ENCODE results near the gene MRPL47.
"Not testable (repeated sequence)": the region's sequence is repeated elsewhere in the genome, so short reads cannot be mapped to it uniquely, and the experiment has no call there.

Gene MRPL47

GRCh38 chr3:179604321-179605078, at the start of gene MRPL47, which contains the start of gene NDUFB5:
Gene MRPL47, minus strand, starts transcription at chr3:179604638. Its CDS starts 14 bp downstream, at chr3:179604624.
Gene NDUFB5, plus strand, starts transcription at chr3:179604794. Its CDS starts 22 bp downstream, at chr3:179604816.
- DNase-seq (ENCODE audit: low read depth in 2 of 2): peak; percentile 84 to 86

- peak; percentile 43 to 52 for DNase-seq (ENCODE audit: low read depth in 2 of 2)
These were observed 48.8 kb upstream of the MRPL47 start for GRCh38 chr3:179653096-179653797.

- DNase-seq (ENCODE audit: low read depth in 2 of 2): peak; percentile 52 to 56
These were observed 48.1 kb upstream of the MRPL47 start, which contains the start of gene USP13 for GRCh38 chr3:179652447-179653095. Gene USP13, plus strand, starts transcription at chr3:179653040. Its CDS starts 186 bp downstream, at chr3:179653226.

GRCh38 chr3:179651687-179652446, 47.4 kb upstream of the MRPL47 start:
- no peak for DNase-seq (ENCODE audit: low read depth in 2 of 2)

GRCh38 chr3:179646177-179646576, 41.7 kb upstream of the MRPL47 start:
- no peak for DNase-seq (ENCODE audit: low read depth in 2 of 2)

- not testable (repeated sequence) for DNase-seq (ENCODE audit: low read depth in 2 of 2)
These were observed 39.4 kb upstream of the MRPL47 start for GRCh38 chr3:179643837-179644236.

- DNase-seq (ENCODE audit: low read depth in 2 of 2): no peak
These were observed 38.4 kb upstream of the MRPL47 start for GRCh38 chr3:179642871-179643270.

GRCh38 chr3:179640469-179640868, 36.0 kb upstream of the MRPL47 start:
- no peak for DNase-seq (ENCODE audit: low read depth in 2 of 2)

- no peak for DNase-seq (ENCODE audit: low read depth in 2 of 2)
These were observed 26.5 kb upstream of the MRPL47 start for GRCh38 chr3:179630753-179631451.

- DNase-seq (ENCODE audit: low read depth in 2 of 2): peak; percentile 26 to 36
These were observed 20.0 kb upstream of the MRPL47 start for GRCh38 chr3:179624451-179624850.

GRCh38 chr3:179622023-179622422, 17.6 kb upstream of the MRPL47 start:
- DNase-seq (ENCODE audit: low read depth in 2 of 2): no peak

- no peak for DNase-seq (ENCODE audit: low read depth in 2 of 2)
These were observed 11.2 kb upstream of the MRPL47 start for GRCh38 chr3:179615458-179616173.

GRCh38 chr3:179613807-179614206, 9.4 kb upstream of the MRPL47 start:
- peak; percentile 28 to 31 for DNase-seq (ENCODE audit: low read depth in 2 of 2)

GRCh38 chr3:179610066-179610465, 5.6 kb upstream of the MRPL47 start:
- no peak for DNase-seq (ENCODE audit: low read depth in 2 of 2)

- no peak for DNase-seq (ENCODE audit: low read depth in 2 of 2)
These were observed 4.7 kb upstream of the MRPL47 start for GRCh38 chr3:179608931-179609720.

- DNase-seq (ENCODE audit: low read depth in 2 of 2): no peak
These were observed 2.2 kb upstream of the MRPL47 start for GRCh38 chr3:179606534-179607085.

GRCh38 chr3:179603831-179604230, 607 bp downstream of the MRPL47 start:
- no peak for DNase-seq (ENCODE audit: low read depth in 2 of 2)

- no peak for DNase-seq (ENCODE audit: low read depth in 2 of 2)
These were observed 1.1 kb downstream of the MRPL47 start for GRCh38 chr3:179603321-179603720.

GRCh38 chr3:179599531-179599930, 4.9 kb downstream of the MRPL47 start:
- no peak for DNase-seq (ENCODE audit: low read depth in 2 of 2)

All from fibroblast of skin of left biceps (primary cell).